Measurements from ENCODE around the gene TCL1A.

Gene TCL1A

GRCh38 chr14:95703805-95704204, 10.1 kb downstream of the TCL1A start:
- DNase-seq, result no peak

GRCh38 chr14:95703341-95703740, 10.6 kb downstream of the TCL1A start:
- no peak for DNase-seq

- DNase-seq, result no peak
Measured at GRCh38 chr14:95701846-95702221, 12.1 kb downstream of the TCL1A start.

GRCh38 chr14:95700221-95700976, 13.5 kb downstream of the TCL1A start:
- DNase-seq, result no peak

- DNase-seq, result no peak
Measured at GRCh38 chr14:95699412-95699811, 14.5 kb downstream of the TCL1A start.

GRCh38 chr14:95698287-95698686, 15.6 kb downstream of the TCL1A start:
- no peak for DNase-seq

GRCh38 chr14:95697764-95698163, 16.2 kb downstream of the TCL1A start:
- DNase-seq, result no peak

GRCh38 chr14:95696741-95697140, 17.2 kb downstream of the TCL1A start:
- no peak for DNase-seq

- DNase-seq, result no peak
Measured at GRCh38 chr14:95695913-95696312, 18.0 kb downstream of the TCL1A start.

GRCh38 chr14:95695051-95695450, 18.9 kb downstream of the TCL1A start:
- no peak for DNase-seq

- DNase-seq, result no peak
Measured at GRCh38 chr14:95692109-95692508, 21.8 kb downstream of the TCL1A start.

- DNase-seq, result no peak
Measured at GRCh38 chr14:95691591-95691990, 22.3 kb downstream of the TCL1A start.

- DNase-seq, result no peak
Measured at GRCh38 chr14:95690815-95691214, 23.1 kb downstream of the TCL1A start.

GRCh38 chr14:95689441-95689840, 24.5 kb downstream of the TCL1A start:
- DNase-seq, result no peak

- DNase-seq, result no peak
Measured at GRCh38 chr14:95686935-95687334, 27.0 kb downstream of the TCL1A start.

GRCh38 chr14:95685978-95686922, 27.7 kb downstream of the TCL1A start, which contains the start of gene TCL1B:
TCL1B (plus strand) TSS chr14:95686426; CDS start chr14:95686468, 42 bp downstream.
- DNase-seq, result no peak

- DNase-seq, result peak in 3 of 5 donors; percentile 10 to 19 (median 11)
Measured at GRCh38 chr14:95683793-95684192, 30.1 kb downstream of the TCL1A start.

GRCh38 chr14:95681153-95681552, 32.8 kb downstream of the TCL1A start:
- no peak for DNase-seq

GRCh38 chr14:95679998-95680735, 33.8 kb downstream of the TCL1A start:
- DNase-seq, result no peak

- DNase-seq, result no peak
Measured at GRCh38 chr14:95679148-95679815, 34.6 kb downstream of the TCL1A start.

- no peak for DNase-seq
Measured at GRCh38 chr14:95677179-95677835, 36.6 kb downstream of the TCL1A start.

GRCh38 chr14:95675486-95675885, 38.4 kb downstream of the TCL1A start:
- DNase-seq, result no peak
